ENCODE data around the gene ENPEP. TPM values are rescaled to one million over a fixed set of nuclear protein-coding genes. Genes with fewer than 3 reads are reported as not detected.

The ENPEP gene
- total and polyA plus RNA-seq, 2 of the 13 experiments (the other 11 are each of a cell fraction or from before 2014, with no cell fraction given): not detected

GRCh38 chr4:110612631-110613269, 136.8 kb downstream of the ENPEP start:
- in situ Hi-C loops (cut with HindIII; ENCODE audit: extremely low pct_ligation_motif_present, low pct_unique_long_range_greater_than_20kb) (no loop called here), intact Hi-C loops (cut with micrococcal nuclease; ENCODE audit: unreplicated experiment) (no loop called here)
- FAIRE-seq: no peak
- Histone ChIP-seq H3K36me3 (replicated peaks in 1 of 2; ENCODE audit: control insufficient read depth in 1 of 2, insufficient read depth in 2 of 2, low read length in 2 of 2) (no peaks in the 10 kb centered on the region), H2AFZ (ENCODE audit: low read length) (no peak overlapping the region), H3K4me1 (ENCODE audit: insufficient read depth, low read length) (0 out of 2 replicates have a peak, but pooled peaks cover 12% of the 10 kb centered on the region), H3K27ac (ENCODE audit: extremely low read length, insufficient read depth, low read length) (no peak overlapping the region), H4K20me1 (ENCODE audit: insufficient read depth, low read length) (no peaks in the 10 kb centered on the region), H3K27me3 (ENCODE audit: control insufficient read depth in 1 of 2, insufficient read depth in 2 of 2, low read length in 2 of 2) (peaks cover 3 to 58% of the 10 kb centered on the region in 2 experiments; a peak in 4 of 5 replicates), H3K9ac (ENCODE audit: insufficient read depth, low read depth, low read length) (no peak overlapping the region), H3K4me3 (replicated peaks in 1 of 3; ENCODE audit: insufficient read depth in 1 of 3, low read depth in 2 of 3, low read length in 3 of 3) (no peak overlapping the region), H3K9me3 (ENCODE audit: low read length) (no peaks in the 10 kb centered on the region), H3K79me2 (ENCODE audit: insufficient read depth, low read length) (no peaks in the 10 kb centered on the region), H3K4me2 (ENCODE audit: low read depth, low read length) (no peak overlapping the region)
- POLR2A ChIA-PET: no interaction called here
- no peak for DNase-seq (ENCODE audit: low spot score)
- no TSS peak for BruUV-seq (replicated peaks)
- no peak for ATAC-seq
- CTCF ChIA-PET (ENCODE audit: low intra/inter-chr PET ratio, low total read pairs): no interaction called here
- TF ChIP-seq PPARG (CRISPR knock-in tag; conservative IDR thresholded peaks at IDR 0.05) (no peak), ZGPAT (CRISPR knock-in tag; IDR thresholded peaks at IDR 0.05) (no peak), TBP (CRISPR knock-in tag; IDR thresholded peaks at IDR 0.05) (no peak), ZNF7 (CRISPR knock-in tag; IDR thresholded peaks at IDR 0.05) (no peak), HMGA1 (CRISPR knock-in tag; conservative IDR thresholded peaks at IDR 0.05) (no peak), FOXJ3 (CRISPR knock-in tag; IDR thresholded peaks at IDR 0.05; ENCODE audit: borderline replicate concordance) (no peak), MAF1 (CRISPR knock-in tag; IDR thresholded peaks at IDR 0.05; ENCODE audit: borderline replicate concordance) (no peak), CEBPZ (IDR thresholded peaks at IDR 0.05; ENCODE audit: low read length) (no peak), PHB2 (IDR thresholded peaks at IDR 0.05; ENCODE audit: partially characterized antibody) (no peak)
- WGBS (ENCODE audit: low lambda C conversion rate): 14% methylated on average over 9 of the region's 23 CpGs

Measured in HepG2 (cell line).